GM18907 (cell line): Measurements from ENCODE around the gene PBXIP1.

ENCODE experiments used
- ATAC-seq: cut with Tn5 transposase; IDR thresholded peaks from one replicate; pipeline ENCODE4 v1.9.1; 2021; ENCODE audit warnings: mild to moderate bottlenecking, moderate library complexity; ENCODE audit not compliant: unreplicated experiment

The PBXIP1 gene

DNA sequence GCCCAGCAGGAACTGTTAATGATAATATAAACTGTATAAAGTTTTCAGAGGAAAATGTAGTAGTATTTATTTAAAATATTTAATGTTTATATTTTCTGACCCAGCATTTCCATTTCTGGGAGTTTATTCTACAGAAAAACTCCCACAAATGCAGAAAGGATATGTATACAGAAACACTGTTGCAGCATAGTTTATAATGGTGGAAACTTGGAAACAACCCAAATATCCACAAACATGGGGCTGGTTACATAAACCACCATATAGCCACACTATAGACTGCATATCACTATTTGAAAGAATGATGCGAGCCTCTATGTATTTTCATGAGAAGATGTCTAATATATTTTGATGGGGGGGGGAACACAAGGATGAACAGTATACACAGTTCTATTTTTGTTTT is 54.3 kb downstream of the PBXIP1 start:
- no peak for ATAC-seq

DNA sequence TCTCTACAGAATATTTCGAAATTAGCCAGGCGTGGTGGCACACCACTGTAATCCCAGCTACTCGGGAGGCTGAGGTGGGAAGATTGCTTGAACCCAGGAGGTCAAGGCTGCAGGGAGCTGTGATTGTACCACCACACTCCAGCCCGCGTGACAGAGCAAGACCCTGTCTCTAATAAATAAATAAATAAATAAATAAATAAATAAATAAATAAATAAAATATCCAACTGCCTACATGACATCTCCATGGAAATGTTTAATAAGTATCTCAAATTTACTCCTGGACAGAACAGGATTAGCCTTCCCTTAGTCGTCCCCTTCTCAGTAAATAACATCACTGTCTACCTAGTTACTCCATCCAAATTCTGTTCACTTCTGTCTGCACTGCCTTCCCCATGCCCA is 56.9 kb downstream of the PBXIP1 start:
- no peak for ATAC-seq

DNA sequence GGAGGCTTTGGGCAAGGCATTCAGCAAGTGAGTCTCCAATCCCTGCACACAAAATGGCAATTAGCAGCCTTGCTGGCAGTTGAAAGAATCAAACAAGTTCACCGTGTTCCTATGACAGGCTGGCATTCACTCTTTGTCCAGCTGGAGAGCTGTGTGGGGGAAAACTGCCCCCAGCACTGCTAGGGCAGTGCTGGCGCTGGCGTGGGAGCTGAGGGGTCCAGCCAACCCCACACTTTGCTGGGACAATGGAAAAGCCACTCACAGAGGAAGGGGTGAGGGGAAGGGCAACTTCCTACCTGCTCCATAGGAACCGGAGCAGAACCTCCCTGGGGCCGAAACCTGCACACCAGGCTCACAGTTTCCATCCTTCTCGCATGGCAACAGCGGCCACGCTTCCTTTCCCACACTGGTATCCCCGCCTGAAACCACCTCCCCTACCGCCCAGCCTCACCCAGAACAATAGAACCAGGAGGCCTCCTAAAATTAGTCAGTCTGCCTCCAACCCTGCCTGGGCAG is 59.1 kb downstream of the PBXIP1 start:
- no peak for ATAC-seq

DNA sequence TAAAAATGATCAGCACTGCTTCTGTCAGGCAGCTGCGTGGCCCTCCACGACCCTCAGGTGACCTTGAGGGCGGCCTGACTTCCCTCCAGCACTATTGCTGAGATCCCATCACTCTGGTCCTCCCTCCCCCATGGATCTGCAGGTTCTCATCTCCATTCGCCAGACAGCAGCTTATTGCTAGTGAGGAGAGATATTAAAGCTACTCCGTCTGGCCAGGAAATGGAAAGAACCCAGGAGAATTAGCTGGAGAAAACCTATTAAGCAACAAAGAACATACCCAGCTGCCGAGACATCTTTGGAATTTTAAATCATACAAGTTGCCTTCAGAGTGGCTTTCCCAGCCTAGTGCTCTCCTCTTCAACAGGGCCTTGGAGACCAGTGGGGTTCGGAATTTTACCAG is 60.1 kb downstream of the PBXIP1 start:
- no peak for ATAC-seq
